Smooth muscle cell (in vitro differentiated cells): ENCODE measurements around the gene KRTAP5-5. TPM values are rescaled to one million over a fixed set of nuclear protein-coding genes. Genes with fewer than 3 reads are reported as not detected.
"Not testable (repeated sequence)": the region's sequence is repeated elsewhere in the genome, so short reads cannot be mapped to it uniquely, and the experiment has no call there.

ENCODE experiments used
- DNase-seq: peaks from one replicate; lab custom pipeline; 2025; ENCODE audit not compliant: unreplicated experiment; lab: John Stamatoyannopoulos, UW
- H2AFZ ChIP-seq: fragments of 200-600 bp; sonication (generic); 2 replicates; pipeline ENCODE4 v1.6.0; 2016; ENCODE audit warnings: antibody characterized with exemption, low read depth, mild to moderate bottlenecking
- H3F3A ChIP-seq: fragments of 200-600 bp; sonication (generic); 2 replicates; pipeline ENCODE4 v1.6.0; 2017; ENCODE audit warnings: antibody characterized with exemption, low read depth
- H3K27ac ChIP-seq: fragments of 200-600 bp; sonication (generic); 2 replicates; pipeline ENCODE4 v1.5.1; 2016; ENCODE audit warnings: low read depth, mild to moderate bottlenecking
- H3K27me3 ChIP-seq: fragments of 200-600 bp; sonication (generic); 2 replicates; pipeline ENCODE4 v1.6.1; 2016; ENCODE audit warnings: low read depth, mild to moderate bottlenecking
- H3K36me3 ChIP-seq: fragments of 200-600 bp; sonication (generic); 2 replicates; pipeline ENCODE4 v1.5.1; 2016; ENCODE audit warnings: low read depth
- H3K4me1 ChIP-seq: fragments of 200-600 bp; sonication (generic); 2 replicates; pipeline ENCODE4 v1.5.1; 2016; ENCODE audit warnings: low read depth
- H3K4me2 ChIP-seq: fragments of 200-600 bp; sonication (generic); 2 replicates; pipeline ENCODE4 v1.6.0; 2016; ENCODE audit warnings: mild to moderate bottlenecking
- H3K4me3 ChIP-seq: fragments of 200-600 bp; sonication (generic); 2 replicates; pipeline ENCODE4 v1.5.1; 2016; ENCODE audit warnings: mild to moderate bottlenecking
- H3K79me2 ChIP-seq: fragments of 200-600 bp; sonication (generic); 2 replicates; pipeline ENCODE4 v1.6.0; 2016; ENCODE audit warnings: low read depth, mild to moderate bottlenecking
- H3K9ac ChIP-seq: fragments of 200-600 bp; sonication (generic); 2 replicates; pipeline ENCODE4 v1.6.0; 2016; ENCODE audit warnings: low read depth
- H3K9me3 ChIP-seq: fragments of 200-600 bp; sonication (generic); replicated peaks from 2 replicates; pipeline ENCODE4 v1.5.1; 2016; ENCODE audit warnings: low read depth
- H4K20me1 ChIP-seq: fragments of 200-600 bp; sonication (generic); 2 replicates; pipeline ENCODE4 v1.6.0; 2016; ENCODE audit warnings: low read depth
- WGBS: methylation state at CpG from one replicate; pipeline ENCODE4 v1.1.7; 2016; ENCODE audit warnings: low lambda C conversion rate; 5-methylcytosine and 5-hydroxymethylcytosine counted together
- polyA plus RNA-seq: library from polyadenylated mRNA; unstranded; fragments of >200 nt; fragmentation: Nextera tagmentation; extraction: Ambion mirVana; gene quantifications from 2 replicates; pipeline ENCODE4 v1.2.1, GENCODE V29; 2016
- total RNA-seq: library from RNA; depleted of rRNA; stranded (reverse); fragments of >200 nt; gene quantifications from 2 replicates; pipeline ENCODE4 v1.2.3, GENCODE V29; 2014
- TF ChIP-seq, protein P1 (sequence below): fragments of 200-600 bp; sonication (generic); IDR thresholded peaks from 2 replicates; pipeline ENCODE4 v1.5.1; 2017; ENCODE audit warnings: borderline replicate concordance, mild to moderate bottlenecking, antibody characterized with exemption; ENCODE audit not compliant: insufficient read depth, poor library complexity, severe bottlenecking

KRTAP5-5 gene
- total and polyA plus RNA-seq, 2 experiments from 2014 or later, result not detected

- Histone ChIP-seq H2AFZ (no peak overlapping the region), H3F3A (no peaks in the 10 kb centered on the region), H3K27ac (no peak overlapping the region), H3K79me2 (no peaks in the 10 kb centered on the region), H3K4me3 (no peak overlapping the region), H3K9ac (no peak overlapping the region), H4K20me1 (no peaks in the 10 kb centered on the region), H3K27me3 (peaks cover 18% of the 10 kb centered on the region), H3K4me1 (no peaks in the 10 kb centered on the region), H3K36me3 (no peaks in the 10 kb centered on the region), H3K4me2 (no peak overlapping the region), H3K9me3 (no peaks in the 10 kb centered on the region)
- TF ChIP-seq, protein P1, sequence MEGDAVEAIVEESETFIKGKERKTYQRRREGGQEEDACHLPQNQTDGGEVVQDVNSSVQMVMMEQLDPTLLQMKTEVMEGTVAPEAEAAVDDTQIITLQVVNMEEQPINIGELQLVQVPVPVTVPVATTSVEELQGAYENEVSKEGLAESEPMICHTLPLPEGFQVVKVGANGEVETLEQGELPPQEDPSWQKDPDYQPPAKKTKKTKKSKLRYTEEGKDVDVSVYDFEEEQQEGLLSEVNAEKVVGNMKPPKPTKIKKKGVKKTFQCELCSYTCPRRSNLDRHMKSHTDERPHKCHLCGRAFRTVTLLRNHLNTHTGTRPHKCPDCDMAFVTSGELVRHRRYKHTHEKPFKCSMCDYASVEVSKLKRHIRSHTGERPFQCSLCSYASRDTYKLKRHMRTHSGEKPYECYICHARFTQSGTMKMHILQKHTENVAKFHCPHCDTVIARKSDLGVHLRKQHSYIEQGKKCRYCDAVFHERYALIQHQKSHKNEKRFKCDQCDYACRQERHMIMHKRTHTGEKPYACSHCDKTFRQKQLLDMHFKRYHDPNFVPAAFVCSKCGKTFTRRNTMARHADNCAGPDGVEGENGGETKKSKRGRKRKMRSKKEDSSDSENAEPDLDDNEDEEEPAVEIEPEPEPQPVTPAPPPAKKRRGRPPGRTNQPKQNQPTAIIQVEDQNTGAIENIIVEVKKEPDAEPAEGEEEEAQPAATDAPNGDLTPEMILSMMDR, result no peak
- WGBS, result 95% methylated on average over 7 of the region's 7 CpGs
- DNase-seq, result no peak
Measured at GRCh38 chr11:1604711-1605110, 24.9 kb upstream of the KRTAP5-5 start.

GRCh38 chr11:1605923-1606322 is 23.7 kb upstream of the KRTAP5-5 start:
- WGBS, result 91% methylated on average over 13 of the region's 13 CpGs
- H2AFZ ChIP-seq, H3K79me2 ChIP-seq, H3K27me3 ChIP-seq, DNase-seq, H3K9me3 ChIP-seq, H3K9ac ChIP-seq, H3F3A ChIP-seq, H4K20me1 ChIP-seq, H3K27ac ChIP-seq, H3K4me1 ChIP-seq, H3K36me3 ChIP-seq, H3K4me3 ChIP-seq, H3K4me2 ChIP-seq: not testable (repeated sequence)

DNA sequence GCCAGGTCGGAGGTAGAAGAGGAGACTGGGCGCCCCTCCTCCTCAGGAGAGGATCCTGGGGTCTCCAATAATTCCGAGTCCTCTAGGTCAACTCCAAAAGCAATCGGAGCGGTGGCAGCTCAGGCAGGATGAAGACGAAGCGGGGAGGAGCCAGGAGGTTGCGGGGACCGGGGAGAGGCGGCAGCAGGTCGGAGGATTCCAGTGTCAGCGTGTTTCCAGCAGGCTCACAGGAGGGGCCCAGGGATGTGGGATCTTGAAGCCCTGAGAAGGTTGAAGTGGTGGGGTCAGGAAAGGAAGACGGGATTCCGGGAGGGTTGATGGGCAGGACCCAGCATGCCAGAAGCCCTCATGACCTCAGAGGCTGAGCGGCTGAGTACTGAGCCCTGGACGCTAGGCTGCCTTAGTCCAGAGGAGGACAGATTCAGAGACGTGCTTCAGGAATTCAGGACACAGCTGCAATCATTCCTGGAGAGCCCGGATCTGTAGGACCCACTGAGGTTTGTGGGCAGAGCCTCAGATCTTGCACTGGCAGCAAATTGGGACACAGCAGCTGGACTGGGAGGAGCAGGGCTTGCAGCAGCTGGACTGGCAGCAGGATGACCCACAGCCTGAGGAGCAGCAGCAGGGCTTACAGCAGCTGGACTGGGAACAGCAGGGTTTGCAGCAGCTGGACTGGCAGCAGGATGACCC is 22.3 kb upstream of the KRTAP5-5 start:
- not testable (repeated sequence) for H3K36me3 ChIP-seq, H3K27me3 ChIP-seq, H3K79me2 ChIP-seq, H3K4me3 ChIP-seq, DNase-seq, H3K9me3 ChIP-seq, H3K4me2 ChIP-seq, H4K20me1 ChIP-seq, H3F3A ChIP-seq, H3K27ac ChIP-seq, H2AFZ ChIP-seq, H3K9ac ChIP-seq, H3K4me1 ChIP-seq
- 62% methylated on average over 18 of the region's 18 CpGs for WGBS

GRCh38 chr11:1607901-1608300 is 21.7 kb upstream of the KRTAP5-5 start:
- H3K36me3 ChIP-seq, DNase-seq, H3K9ac ChIP-seq, H3K79me2 ChIP-seq, H3K27ac ChIP-seq, H2AFZ ChIP-seq, H4K20me1 ChIP-seq, H3K4me2 ChIP-seq, H3K4me3 ChIP-seq, H3F3A ChIP-seq, H3K4me1 ChIP-seq, H3K9me3 ChIP-seq, H3K27me3 ChIP-seq: not testable (repeated sequence)
- 73% methylated on average over 5 of the region's 5 CpGs for WGBS

DNA sequence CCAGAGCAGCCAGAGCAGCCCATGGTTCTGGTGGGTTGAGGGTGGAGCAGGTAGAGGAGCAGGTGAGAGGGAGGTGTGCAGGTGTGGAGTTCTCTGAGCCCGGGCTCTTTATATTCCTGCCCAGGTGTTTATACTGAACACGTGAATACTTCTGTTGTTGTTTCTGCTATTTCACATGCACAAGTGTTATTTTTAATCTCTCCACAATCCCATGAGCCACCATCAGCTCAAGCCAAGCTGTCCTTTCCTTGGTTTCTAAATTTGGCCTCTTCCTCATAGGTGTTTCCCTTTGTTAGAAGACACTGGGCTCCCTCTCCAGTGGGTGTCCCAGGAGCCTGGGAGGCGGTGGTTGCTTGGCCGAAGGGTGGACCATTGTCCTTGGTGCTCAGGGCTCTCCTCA is 21.2 kb upstream of the KRTAP5-5 start, which contains the start of gene KRTAP5-3:
Gene KRTAP5-3, minus strand, starts transcription at position 101 of the 400 bp plus-strand sequence. Its CDS starts 78 bp downstream, at position 23.
- Histone ChIP-seq H3F3A (no peaks in the 10 kb centered on the region), H3K9ac (no peak within 1 kb of the TSS), H3K79me2 (no peaks in the 10 kb centered on the region), H3K9me3 (no peaks in the 10 kb centered on the region), H3K4me3 (no peak within 1 kb of the TSS), H4K20me1 (no peaks in the 10 kb centered on the region), H3K4me2 (no peak within 1 kb of the TSS), H3K27me3 (peaks cover 3% of the 10 kb centered on the region), H3K27ac (no peak within 1 kb of the TSS), H2AFZ (no peak within 1 kb of the TSS), H3K36me3 (no peaks in the 10 kb centered on the region), H3K4me1 (no peaks in the 10 kb centered on the region)
- 81% methylated on average over 4 of the region's 4 CpGs for WGBS
- TF ChIP-seq, protein P1, result no peak
- DNase-seq, result no peak
